ENCODE measurements around the gene SIPA1L3. TPM values are rescaled to one million over a fixed set of nuclear protein-coding genes. Genes with fewer than 3 reads are reported as not detected.

The SIPA1L3 gene
- total RNA-seq, 1 donor from 2014 or later: 26.9 TPM

DNA sequence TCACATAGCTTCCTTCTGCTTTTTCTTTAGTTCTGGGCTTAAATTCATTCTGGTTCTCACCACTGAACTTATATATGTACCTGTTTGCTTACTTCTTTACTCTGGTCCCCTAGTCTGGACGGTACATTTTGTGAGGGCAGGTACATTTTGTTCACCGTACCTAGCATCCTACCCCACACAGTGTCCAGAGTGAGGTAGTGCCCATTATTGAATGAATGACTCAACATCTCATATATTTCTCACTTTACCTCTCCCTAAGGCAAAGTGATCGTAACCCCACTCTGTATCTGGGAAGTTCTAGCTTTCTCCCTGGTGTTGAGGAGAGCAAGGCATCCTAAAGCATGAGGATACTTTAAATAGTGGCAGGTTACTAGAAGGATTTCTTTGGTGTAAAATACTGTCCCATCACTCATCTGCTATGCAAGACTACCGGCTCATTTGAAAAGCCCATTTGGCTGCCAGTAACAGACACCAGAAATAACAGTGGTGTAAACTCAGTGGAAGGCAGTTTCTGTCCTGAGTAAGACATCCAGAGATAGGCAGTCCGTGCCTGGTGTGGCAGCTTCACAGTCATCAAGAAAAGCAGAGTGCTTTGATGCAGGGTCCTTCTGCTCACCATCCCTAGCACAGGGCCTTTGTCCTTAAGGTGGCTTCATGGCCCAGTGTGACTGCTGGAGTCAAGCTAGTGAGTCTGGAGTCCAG is 111.8 kb downstream of the SIPA1L3 start:
- no peak for FAIRE-seq
- no peaks in the 10 kb centered on the region for H3K36me3 ChIP-seq (ENCODE audit: insufficient read depth, low read length)
- no peak overlapping the region for H3K4me2 ChIP-seq (ENCODE audit: low read length)
- H3K9me3 ChIP-seq (ENCODE audit: insufficient read depth, low read depth, low read length): no peaks in the 10 kb centered on the region
- H2AFZ ChIP-seq (ENCODE audit: low read depth, low read length): no peak overlapping the region
- H3K4me1 ChIP-seq (ENCODE audit: insufficient read depth, low read length): peaks cover 17% of the 10 kb centered on the region
- no peak overlapping the region for H3K27ac ChIP-seq (ENCODE audit: low read depth, low read length)
- Mint-ChIP-seq H3K4me1 (ENCODE audit: low read depth, unreplicated experiment) (peaks cover 10% of the 10 kb centered on the region), H3K27me3 (ENCODE audit: low read depth, unreplicated experiment) (no peaks in the 10 kb centered on the region), H3K4me3 (ENCODE audit: unreplicated experiment) (no peak overlapping the region), H3K36me3 (ENCODE audit: low read depth, unreplicated experiment) (no peaks in the 10 kb centered on the region), H3K27ac (ENCODE audit: unreplicated experiment) (no peak overlapping the region), H3K9me3 (ENCODE audit: unreplicated experiment) (no peaks in the 10 kb centered on the region)
- TF ChIP-seq EZH2 (IDR thresholded peaks at IDR 0.05; ENCODE audit: insufficient read depth, low read length): no peak
- TF ChIP-seq, protein P1, sequence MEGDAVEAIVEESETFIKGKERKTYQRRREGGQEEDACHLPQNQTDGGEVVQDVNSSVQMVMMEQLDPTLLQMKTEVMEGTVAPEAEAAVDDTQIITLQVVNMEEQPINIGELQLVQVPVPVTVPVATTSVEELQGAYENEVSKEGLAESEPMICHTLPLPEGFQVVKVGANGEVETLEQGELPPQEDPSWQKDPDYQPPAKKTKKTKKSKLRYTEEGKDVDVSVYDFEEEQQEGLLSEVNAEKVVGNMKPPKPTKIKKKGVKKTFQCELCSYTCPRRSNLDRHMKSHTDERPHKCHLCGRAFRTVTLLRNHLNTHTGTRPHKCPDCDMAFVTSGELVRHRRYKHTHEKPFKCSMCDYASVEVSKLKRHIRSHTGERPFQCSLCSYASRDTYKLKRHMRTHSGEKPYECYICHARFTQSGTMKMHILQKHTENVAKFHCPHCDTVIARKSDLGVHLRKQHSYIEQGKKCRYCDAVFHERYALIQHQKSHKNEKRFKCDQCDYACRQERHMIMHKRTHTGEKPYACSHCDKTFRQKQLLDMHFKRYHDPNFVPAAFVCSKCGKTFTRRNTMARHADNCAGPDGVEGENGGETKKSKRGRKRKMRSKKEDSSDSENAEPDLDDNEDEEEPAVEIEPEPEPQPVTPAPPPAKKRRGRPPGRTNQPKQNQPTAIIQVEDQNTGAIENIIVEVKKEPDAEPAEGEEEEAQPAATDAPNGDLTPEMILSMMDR (IDR thresholded peaks at IDR 0.05; ENCODE audit: insufficient read depth, low read depth, low read length): no peak
- no peak overlapping the region for H3K4me3 ChIP-seq (ENCODE audit: insufficient read depth, low read depth, low read length)
- H3K79me2 ChIP-seq (ENCODE audit: insufficient read depth, low read length): peaks cover 25% of the 10 kb centered on the region
- peaks cover 6% of the 10 kb centered on the region for H4K20me1 ChIP-seq (ENCODE audit: insufficient read depth, low read length)
- DNase-seq (ENCODE audit: low read depth): no peak
- no peak overlapping the region for H3K9ac ChIP-seq (ENCODE audit: low read length)
- no peaks in the 10 kb centered on the region for H3K27me3 ChIP-seq (ENCODE audit: insufficient read depth, low read length)

DNA sequence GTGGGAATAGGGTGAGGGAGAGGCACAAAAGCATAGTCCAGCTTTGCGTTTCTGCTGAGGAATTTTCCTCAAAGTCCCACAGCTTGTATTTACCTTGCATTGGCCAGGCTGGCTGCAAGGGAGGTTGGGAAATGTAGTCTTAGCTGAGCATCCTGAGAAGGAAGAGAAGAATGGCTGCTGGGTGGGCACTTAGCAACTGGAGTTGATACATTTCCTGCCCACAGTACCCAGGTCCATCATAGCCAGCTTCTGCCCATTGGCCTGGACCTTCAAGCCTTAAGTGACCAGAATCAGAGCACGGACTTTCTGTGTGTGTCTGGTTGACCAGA is 112.4 kb downstream of the SIPA1L3 start:
- H3K36me3 ChIP-seq (ENCODE audit: insufficient read depth, low read length): no peaks in the 10 kb centered on the region
- Mint-ChIP-seq H3K27me3 (ENCODE audit: low read depth, unreplicated experiment) (no peaks in the 10 kb centered on the region), H3K27ac (ENCODE audit: unreplicated experiment) (no peak overlapping the region), H3K4me1 (ENCODE audit: low read depth, unreplicated experiment) (peaks cover 11% of the 10 kb centered on the region), H3K4me3 (ENCODE audit: unreplicated experiment) (no peak overlapping the region), H3K9me3 (ENCODE audit: unreplicated experiment) (no peaks in the 10 kb centered on the region), H3K36me3 (ENCODE audit: low read depth, unreplicated experiment) (no peaks in the 10 kb centered on the region)
- H3K9me3 ChIP-seq (ENCODE audit: insufficient read depth, low read depth, low read length): no peaks in the 10 kb centered on the region
- peaks cover 6% of the 10 kb centered on the region for H4K20me1 ChIP-seq (ENCODE audit: insufficient read depth, low read length)
- peaks cover 30% of the 10 kb centered on the region for H3K79me2 ChIP-seq (ENCODE audit: insufficient read depth, low read length)
- no peak overlapping the region for H3K4me3 ChIP-seq (ENCODE audit: insufficient read depth, low read depth, low read length)
- DNase-seq (ENCODE audit: low read depth) (no peak), FAIRE-seq (no peak)
- no peaks in the 10 kb centered on the region for H3K27me3 ChIP-seq (ENCODE audit: insufficient read depth, low read length)
- H2AFZ ChIP-seq (ENCODE audit: low read depth, low read length): no peak overlapping the region
- TF ChIP-seq EZH2 (IDR thresholded peaks at IDR 0.05; ENCODE audit: insufficient read depth, low read length): no peak
- TF ChIP-seq, protein P1 (IDR thresholded peaks at IDR 0.05; ENCODE audit: insufficient read depth, low read depth, low read length): no peak
- H3K9ac ChIP-seq (ENCODE audit: low read length): no peak overlapping the region
- H3K4me1 ChIP-seq (ENCODE audit: insufficient read depth, low read length): peaks cover 22% of the 10 kb centered on the region
- H3K4me2 ChIP-seq (ENCODE audit: low read length): no peak overlapping the region
- no peak overlapping the region for H3K27ac ChIP-seq (ENCODE audit: low read depth, low read length)

DNA sequence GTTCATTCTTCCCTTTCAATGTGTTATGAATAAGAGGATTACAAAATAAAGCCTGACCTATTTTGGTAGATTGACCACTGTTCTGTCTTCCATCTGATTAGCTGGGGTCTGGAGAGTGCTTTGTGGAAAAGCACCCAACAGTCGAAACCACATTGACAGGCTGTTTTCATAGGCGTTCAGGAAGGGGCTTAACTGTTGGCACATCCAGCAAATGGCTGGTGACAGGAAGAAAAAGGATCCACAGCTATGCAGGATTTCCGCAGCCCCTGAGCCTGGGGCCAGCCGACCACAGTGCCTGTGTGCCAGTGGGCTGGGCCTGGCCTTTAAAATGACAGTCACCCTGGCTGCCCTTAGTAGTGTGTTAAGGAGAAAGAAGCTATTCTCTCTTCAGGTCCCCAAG is 113.3 kb downstream of the SIPA1L3 start:
- H3K4me1 Mint-ChIP-seq (ENCODE audit: low read depth, unreplicated experiment): peaks cover 11% of the 10 kb centered on the region
- Histone ChIP-seq H3K27me3 (ENCODE audit: insufficient read depth, low read length) (no peaks in the 10 kb centered on the region), H3K4me3 (ENCODE audit: insufficient read depth, low read depth, low read length) (no peak overlapping the region), H2AFZ (ENCODE audit: low read depth, low read length) (no peak overlapping the region), H3K36me3 (ENCODE audit: insufficient read depth, low read length) (no peaks in the 10 kb centered on the region), H3K4me2 (ENCODE audit: low read length) (no peak overlapping the region), H3K4me1 (ENCODE audit: insufficient read depth, low read length) (peaks cover 29% of the 10 kb centered on the region), H3K9me3 (ENCODE audit: insufficient read depth, low read depth, low read length) (no peaks in the 10 kb centered on the region), H3K27ac (ENCODE audit: low read depth, low read length) (no peak overlapping the region), H4K20me1 (ENCODE audit: insufficient read depth, low read length) (peaks cover 6% of the 10 kb centered on the region), H3K79me2 (ENCODE audit: insufficient read depth, low read length) (peaks cover 39% of the 10 kb centered on the region), H3K9ac (ENCODE audit: low read length) (no peak overlapping the region)
- H3K27me3 Mint-ChIP-seq (ENCODE audit: low read depth, unreplicated experiment): no peaks in the 10 kb centered on the region
- H3K27ac Mint-ChIP-seq (ENCODE audit: unreplicated experiment): no peak overlapping the region
- H3K4me3 Mint-ChIP-seq (ENCODE audit: unreplicated experiment): no peak overlapping the region
- DNase-seq (ENCODE audit: low read depth): no peak
- FAIRE-seq: no peak
- H3K9me3 Mint-ChIP-seq (ENCODE audit: unreplicated experiment): no peaks in the 10 kb centered on the region
- H3K36me3 Mint-ChIP-seq (ENCODE audit: low read depth, unreplicated experiment): peaks cover under 1% of the 10 kb centered on the region
- TF ChIP-seq, protein P1 (IDR thresholded peaks at IDR 0.05; ENCODE audit: insufficient read depth, low read depth, low read length): no peak
